ENCODE results near the gene G3BP2.

The G3BP2 gene

GRCh38 chr4:75685546-75686189 is 12.5 kb upstream of the G3BP2 start:
- Histone ChIP-seq H3K9me3 (ENCODE audit: severe bottlenecking) (peaks cover 2% of the 10 kb centered on the region), H3K27me3 (ENCODE audit: insufficient read depth, poor library complexity, severe bottlenecking) (no peaks in the 10 kb centered on the region), H3K4me3 (ENCODE audit: severe bottlenecking) (no peak overlapping the region), H3K27ac (ENCODE audit: poor library complexity, severe bottlenecking) (no peak overlapping the region), H3K4me1 (ENCODE audit: insufficient read depth, poor library complexity, severe bottlenecking) (no peaks in the 10 kb centered on the region), H3K36me3 (ENCODE audit: low read depth) (no peaks in the 10 kb centered on the region; the same call in 1 of the 2 replicates)
- ATAC-seq (ENCODE audit: low read depth) (no peak), DNase-seq (ENCODE audit: low spot score) (no peak)
- TF ChIP-seq, protein P1, sequence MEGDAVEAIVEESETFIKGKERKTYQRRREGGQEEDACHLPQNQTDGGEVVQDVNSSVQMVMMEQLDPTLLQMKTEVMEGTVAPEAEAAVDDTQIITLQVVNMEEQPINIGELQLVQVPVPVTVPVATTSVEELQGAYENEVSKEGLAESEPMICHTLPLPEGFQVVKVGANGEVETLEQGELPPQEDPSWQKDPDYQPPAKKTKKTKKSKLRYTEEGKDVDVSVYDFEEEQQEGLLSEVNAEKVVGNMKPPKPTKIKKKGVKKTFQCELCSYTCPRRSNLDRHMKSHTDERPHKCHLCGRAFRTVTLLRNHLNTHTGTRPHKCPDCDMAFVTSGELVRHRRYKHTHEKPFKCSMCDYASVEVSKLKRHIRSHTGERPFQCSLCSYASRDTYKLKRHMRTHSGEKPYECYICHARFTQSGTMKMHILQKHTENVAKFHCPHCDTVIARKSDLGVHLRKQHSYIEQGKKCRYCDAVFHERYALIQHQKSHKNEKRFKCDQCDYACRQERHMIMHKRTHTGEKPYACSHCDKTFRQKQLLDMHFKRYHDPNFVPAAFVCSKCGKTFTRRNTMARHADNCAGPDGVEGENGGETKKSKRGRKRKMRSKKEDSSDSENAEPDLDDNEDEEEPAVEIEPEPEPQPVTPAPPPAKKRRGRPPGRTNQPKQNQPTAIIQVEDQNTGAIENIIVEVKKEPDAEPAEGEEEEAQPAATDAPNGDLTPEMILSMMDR (IDR thresholded peaks at IDR 0.05; ENCODE audit: poor library complexity, severe bottlenecking), result no peak

GRCh38 chr4:75683482-75684155 is 10.4 kb upstream of the G3BP2 start:
- TF ChIP-seq, protein P1 (IDR thresholded peaks at IDR 0.05; ENCODE audit: poor library complexity, severe bottlenecking), result no peak
- ATAC-seq (ENCODE audit: low read depth), result no peak
- no peak for DNase-seq (ENCODE audit: low spot score)

GRCh38 chr4:75679876-75680575 is 6.8 kb upstream of the G3BP2 start:
- no peak overlapping the region for H3K27ac ChIP-seq (ENCODE audit: poor library complexity, severe bottlenecking)
- ATAC-seq (ENCODE audit: low read depth) (no peak), DNase-seq (ENCODE audit: low spot score) (no peak)
- H3K36me3 ChIP-seq (ENCODE audit: low read depth), result no peaks in the 10 kb centered on the region
- no peak overlapping the region for H3K4me3 ChIP-seq (ENCODE audit: severe bottlenecking)
- H3K27me3 ChIP-seq (ENCODE audit: insufficient read depth, poor library complexity, severe bottlenecking), result no peaks in the 10 kb centered on the region
- TF ChIP-seq, protein P1 (IDR thresholded peaks at IDR 0.05; ENCODE audit: poor library complexity, severe bottlenecking), result no peak
- H3K4me1 ChIP-seq (ENCODE audit: insufficient read depth, poor library complexity, severe bottlenecking), result no peaks in the 10 kb centered on the region
- H3K9me3 ChIP-seq (ENCODE audit: severe bottlenecking), result no peaks in the 10 kb centered on the region

More at GRCh38 chr4:75683482-75684155, 10.4 kb upstream of the G3BP2 start:
- Histone ChIP-seq H3K4me3 (ENCODE audit: severe bottlenecking) (no peak overlapping the region), H3K4me1 (ENCODE audit: insufficient read depth, poor library complexity, severe bottlenecking) (no peaks in the 10 kb centered on the region), H3K27ac (ENCODE audit: poor library complexity, severe bottlenecking) (no peak overlapping the region), H3K9me3 (ENCODE audit: severe bottlenecking) (peaks cover 2% of the 10 kb centered on the region), H3K27me3 (ENCODE audit: insufficient read depth, poor library complexity, severe bottlenecking) (no peaks in the 10 kb centered on the region), H3K36me3 (ENCODE audit: low read depth) (no peaks in the 10 kb centered on the region)

DNA sequence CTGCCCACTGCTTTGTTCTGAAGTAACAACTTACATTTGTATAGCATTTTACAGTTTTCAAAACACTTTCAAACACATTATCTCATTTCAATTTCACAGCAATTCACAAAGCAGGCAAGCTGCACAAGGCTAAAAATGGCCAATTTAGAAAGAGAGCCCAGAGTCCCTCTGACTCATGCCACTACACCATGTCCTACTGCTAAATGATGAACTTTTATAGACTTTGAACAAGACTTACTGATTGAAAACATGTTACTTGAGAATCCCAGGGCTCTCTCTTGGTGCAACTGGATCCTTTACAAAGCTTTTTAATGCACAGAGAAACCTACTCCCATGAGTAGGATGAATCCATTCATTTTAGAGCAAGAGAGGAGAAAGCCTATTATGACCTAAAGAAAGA is 5.8 kb upstream of the G3BP2 start:
- Histone ChIP-seq H3K27me3 (ENCODE audit: insufficient read depth, poor library complexity, severe bottlenecking) (no peaks in the 10 kb centered on the region), H3K4me1 (ENCODE audit: insufficient read depth, poor library complexity, severe bottlenecking) (peaks cover 4% of the 10 kb centered on the region), H3K27ac (ENCODE audit: poor library complexity, severe bottlenecking) (no peak overlapping the region), H3K4me3 (ENCODE audit: severe bottlenecking) (no peak overlapping the region), H3K9me3 (ENCODE audit: severe bottlenecking) (no peaks in the 10 kb centered on the region), H3K36me3 (ENCODE audit: low read depth) (no peaks in the 10 kb centered on the region)
- DNase-seq (ENCODE audit: low spot score) (no peak), ATAC-seq (ENCODE audit: low read depth) (no peak)
- TF ChIP-seq, protein P1 (IDR thresholded peaks at IDR 0.05; ENCODE audit: poor library complexity, severe bottlenecking), result no peak

Measured in RWPE2 (cell line).